Amygdala (tissue), 56 donors: Measurements from ENCODE around the gene TRABD2A.
A peak's percentile ranks its signal among the peaks of the same experiment; 100 is the strongest.

Source experiments
- DNase-seq, 56 donors: peaks; one replicate each; lab custom pipeline; 2025; lab: John Stamatoyannopoulos, UW

Gene TRABD2A

GRCh38 chr2:84905181-84906107, 24.6 kb upstream of the TRABD2A start, which contains the start of gene TMSB10:
Gene TMSB10, plus strand, starts transcription at chr2:84905656.
- DNase-seq = peak in 53 of 56 donors; percentile 18 to 92 (median 70)

DNA sequence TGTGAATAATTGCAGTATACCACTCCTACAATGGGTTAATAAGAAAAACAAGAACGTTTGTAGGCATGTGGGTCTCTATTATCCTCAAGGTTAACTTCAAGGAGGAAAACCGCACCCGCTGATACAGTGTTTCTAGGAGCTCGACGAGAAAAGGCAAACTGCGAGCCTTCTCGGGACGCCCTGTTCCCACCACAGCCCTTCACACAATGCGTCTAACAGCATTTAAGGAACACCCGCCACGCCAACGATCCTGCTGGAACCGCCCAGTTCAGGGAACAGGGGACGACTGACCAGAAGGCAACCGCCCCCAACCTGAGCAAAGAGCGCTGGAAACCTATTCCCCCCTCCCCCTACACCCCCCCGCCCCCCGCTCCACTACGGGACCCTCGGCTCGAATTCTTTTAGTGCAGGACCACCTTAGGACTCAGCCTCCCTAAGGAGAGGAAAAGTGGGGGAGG, 23.9 kb upstream of the TRABD2A start:
- DNase-seq = peak in 27 of 56 donors; percentile 13 to 68 (median 36)

GRCh38 chr2:84904151-84904550, 23.3 kb upstream of the TRABD2A start:
- no peak for DNase-seq

GRCh38 chr2:84902526-84902925, 21.6 kb upstream of the TRABD2A start:
- no peak for DNase-seq

DNA sequence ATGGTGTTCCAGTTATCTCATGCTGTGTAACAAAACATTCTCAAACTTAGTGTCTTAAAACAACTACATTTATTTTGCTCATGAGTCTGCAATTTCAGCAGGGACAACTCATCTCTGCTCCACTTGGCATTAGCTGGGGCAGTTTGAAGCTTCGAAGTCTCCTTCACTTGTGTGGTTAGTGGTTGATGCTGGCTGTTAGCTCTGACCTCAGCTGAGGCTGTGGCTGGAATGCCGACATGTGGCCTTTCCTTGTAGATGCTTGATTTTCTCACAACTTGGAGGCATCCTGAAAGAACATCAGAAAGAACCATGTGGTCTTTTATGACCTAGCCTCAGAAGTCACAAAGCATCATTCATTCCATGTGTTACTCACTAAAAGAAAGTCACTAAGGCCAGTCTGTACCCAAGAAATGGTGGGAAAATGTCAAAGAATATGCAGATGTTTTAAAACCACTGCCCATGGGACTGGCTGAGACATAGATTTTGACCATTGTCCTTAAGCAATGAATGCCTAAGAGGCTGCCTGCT, 20.8 kb upstream of the TRABD2A start:
- no peak for DNase-seq

DNA sequence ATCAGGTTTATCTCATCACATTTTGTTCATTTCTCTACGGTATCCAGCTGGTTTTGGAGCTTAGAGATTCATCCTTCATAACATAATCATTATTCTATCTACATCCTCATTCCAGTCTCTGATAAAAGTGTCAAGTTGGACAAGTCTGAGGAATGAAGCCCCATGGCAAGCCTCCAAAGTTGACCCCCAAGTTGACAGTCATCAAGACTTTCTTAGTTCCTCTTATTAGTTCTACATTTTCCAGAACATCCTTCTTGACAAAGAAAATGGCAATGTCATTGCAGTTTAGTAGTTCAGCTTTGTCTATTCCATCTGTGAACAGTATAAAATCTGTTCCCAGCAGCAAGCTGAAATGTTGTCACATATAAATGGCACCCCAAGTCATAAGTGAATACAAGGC, 20.1 kb upstream of the TRABD2A start:
- no peak for DNase-seq

DNA sequence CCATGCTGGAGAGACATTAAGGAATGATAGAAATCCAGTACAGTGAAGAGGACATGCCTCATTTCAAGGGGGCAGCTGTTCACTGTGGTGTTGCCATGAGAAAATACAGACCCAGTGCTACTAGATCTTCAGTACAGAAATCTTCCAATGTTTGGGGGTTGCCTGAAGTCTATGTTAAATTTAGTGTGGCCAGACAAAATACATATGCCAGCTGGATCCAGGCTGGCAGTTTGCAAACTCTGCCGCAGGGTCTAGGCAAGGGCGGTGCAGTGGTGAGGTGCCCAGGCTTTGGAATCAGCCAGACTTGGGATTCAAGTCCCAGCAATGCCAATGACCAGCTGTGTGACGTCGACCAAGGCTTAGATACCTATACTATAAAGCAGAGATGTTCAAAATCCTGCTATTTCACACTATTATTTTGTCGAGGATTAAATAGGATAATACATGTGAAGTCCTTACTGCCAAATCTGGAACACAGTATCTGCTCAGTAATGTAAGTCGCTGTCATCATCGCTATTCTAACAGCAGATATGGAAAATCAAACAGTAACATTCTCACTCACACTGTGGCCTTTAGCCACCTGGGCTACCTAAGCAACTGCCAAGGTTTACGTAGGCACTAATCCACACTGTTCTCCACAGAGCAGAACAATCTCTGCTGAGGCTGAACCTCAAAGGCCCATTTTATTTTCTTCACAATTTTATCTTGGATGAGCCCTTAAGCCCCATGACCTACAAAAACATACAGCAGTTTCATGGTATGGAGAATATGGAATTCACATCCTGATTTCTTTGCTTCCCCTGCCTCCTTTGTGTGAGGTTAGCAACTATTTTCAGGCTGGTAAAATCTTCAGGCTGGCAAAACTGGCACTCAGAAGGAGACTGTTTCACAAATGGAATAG, 18.7 kb upstream of the TRABD2A start:
- no peak for DNase-seq

DNA sequence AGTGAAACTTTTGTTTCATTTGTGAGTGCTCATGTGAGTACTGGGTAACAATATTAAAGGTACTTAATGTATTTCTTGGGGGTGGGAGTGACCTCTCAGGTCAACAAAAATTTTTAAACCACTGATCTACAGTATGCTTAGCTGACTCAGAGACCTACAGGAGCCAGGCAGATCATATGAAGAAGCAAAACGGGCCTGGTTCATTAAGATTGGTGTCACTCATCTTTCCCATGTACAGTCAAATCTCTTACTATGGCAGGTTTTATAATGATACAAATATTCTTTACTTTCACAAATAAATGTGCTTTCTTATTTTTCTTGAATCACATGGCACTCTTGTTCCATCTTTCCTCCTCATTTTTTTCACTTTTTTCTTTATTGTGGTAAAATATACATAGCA, 16.9 kb upstream of the TRABD2A start:
- DNase-seq = no peak

DNA sequence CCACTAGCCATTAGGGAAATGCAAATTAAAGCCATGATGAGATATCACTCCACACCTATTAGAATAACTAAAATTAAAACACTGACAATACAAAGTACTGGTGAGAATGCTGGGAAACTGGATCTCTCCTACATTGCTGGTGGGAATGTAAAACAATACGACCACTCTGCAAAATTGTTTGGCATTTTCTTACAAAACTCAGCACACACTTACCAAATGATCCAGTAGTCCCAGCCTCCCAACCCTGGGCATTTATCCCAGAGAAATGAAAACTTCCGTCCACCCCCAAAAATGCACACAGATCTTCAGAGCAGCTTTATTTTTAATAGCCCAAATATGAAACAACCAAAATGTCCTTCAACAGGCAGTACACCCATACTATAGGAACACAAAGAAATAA, 15.7 kb upstream of the TRABD2A start:
- no peak for DNase-seq

DNA sequence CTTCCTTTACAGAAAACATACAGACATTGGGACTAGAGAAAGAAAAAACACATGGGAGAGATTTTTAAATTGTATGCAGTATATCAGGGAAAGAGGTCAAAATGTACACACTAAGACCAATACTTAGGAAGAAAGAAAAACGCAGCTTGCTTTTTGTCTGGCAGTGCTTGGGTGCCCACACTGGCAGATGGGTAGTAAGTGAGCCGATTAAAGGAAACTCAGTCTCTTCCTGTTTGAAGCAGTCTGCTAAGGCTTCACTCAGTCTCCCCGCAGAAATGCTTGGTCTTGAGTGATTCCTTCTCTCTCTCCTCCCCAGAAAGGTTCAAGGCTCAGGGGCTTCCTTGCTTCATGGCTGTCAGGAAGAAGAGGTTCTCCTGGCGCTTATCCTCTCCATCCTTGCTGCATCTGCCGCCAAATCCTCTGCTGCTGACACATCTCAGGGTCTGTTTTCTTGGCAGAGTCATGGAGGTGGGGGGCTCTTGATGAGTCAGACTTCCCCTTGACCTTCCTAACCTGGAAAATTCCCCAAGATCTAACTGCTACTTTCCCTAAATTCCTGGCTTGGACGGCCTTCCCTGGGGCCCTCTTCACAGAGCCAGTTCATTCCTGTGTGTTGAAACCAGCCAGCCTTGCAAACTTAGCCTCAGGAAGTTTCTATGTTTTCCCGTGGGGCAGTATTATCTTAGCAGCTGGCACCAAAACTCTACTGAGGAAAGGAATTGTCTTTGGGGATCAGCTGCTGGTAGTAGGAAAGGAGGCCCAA, 14.1 kb upstream of the TRABD2A start:
- DNase-seq = no peak

DNA sequence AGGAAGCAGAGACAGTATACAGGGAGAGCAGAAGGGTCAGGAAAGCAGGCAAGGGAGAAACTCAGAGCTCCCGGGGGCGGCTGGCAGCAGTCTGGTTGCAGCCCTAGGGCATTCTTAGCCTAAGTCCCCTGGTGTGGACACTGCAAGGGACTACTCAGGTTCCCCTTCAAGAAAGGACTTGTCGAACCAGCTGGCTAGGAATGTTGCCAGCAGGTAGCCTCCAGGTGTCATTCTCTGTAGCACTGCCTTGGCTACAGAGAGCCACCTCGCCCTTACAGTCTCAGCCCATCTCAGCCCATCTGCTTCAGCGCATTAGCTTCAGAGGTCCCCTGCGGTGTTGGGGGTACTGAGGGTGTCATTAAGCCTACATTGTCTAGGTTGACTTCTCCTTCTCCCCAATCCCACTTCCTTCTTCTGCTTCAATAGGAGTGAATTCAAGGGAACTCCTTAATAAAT, 13.3 kb upstream of the TRABD2A start:
- no peak for DNase-seq

DNA sequence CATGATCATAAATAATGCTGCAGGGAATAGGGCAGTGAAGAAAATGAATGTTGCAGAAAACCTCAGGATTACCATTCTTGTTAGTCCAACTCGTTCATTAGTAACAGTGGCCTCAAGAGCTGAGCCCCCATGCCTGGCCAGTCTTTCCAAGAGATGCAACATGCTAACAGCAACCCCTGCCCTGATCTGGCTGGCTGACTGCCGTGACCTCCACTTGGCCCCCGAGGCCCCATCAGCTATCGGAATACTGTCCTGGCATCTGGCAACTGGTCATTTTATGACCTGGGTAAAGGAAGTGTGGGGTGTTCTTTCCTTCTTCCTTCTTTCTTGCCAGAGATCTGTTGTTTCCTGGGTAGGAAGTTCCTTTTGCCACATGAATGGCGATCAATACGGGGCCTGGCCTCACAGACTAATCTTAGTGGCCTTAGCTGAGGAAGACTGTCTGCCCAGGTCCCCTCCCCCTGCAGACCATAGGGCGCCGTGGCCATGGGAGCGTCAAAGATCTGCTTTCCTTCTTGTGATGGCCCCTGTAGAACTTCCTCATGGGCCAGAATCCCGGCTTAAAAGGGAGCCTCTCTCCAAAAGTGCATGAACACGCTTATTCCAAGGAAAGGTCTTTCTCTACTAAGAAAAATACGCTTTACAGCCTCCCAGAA, 10.6 kb upstream of the TRABD2A start:
- no peak for DNase-seq

DNA sequence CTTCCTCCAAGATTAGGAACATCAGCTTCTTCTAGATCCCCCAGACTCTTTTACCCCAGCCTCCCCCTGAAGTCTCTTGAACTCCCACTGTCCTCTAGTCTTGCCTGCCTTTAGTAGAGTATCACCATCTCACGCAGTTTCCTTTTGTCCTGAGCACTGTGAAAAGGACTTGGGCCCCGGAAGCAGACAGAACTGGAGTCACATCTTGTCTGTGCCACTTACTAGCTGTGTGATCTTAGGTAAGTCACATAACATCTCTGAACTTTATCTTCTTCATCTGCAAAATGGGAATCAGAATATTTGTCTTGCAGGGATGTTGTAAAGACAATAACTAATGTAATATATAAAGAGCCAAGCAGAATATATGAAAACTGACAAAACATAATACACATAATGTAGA, 8.4 kb upstream of the TRABD2A start:
- DNase-seq = no peak

GRCh38 chr2:84888401-84889276, 7.8 kb upstream of the TRABD2A start:
- DNase-seq = peak in 4 of 56 donors; percentile 11 to 45 (median 24)

DNA sequence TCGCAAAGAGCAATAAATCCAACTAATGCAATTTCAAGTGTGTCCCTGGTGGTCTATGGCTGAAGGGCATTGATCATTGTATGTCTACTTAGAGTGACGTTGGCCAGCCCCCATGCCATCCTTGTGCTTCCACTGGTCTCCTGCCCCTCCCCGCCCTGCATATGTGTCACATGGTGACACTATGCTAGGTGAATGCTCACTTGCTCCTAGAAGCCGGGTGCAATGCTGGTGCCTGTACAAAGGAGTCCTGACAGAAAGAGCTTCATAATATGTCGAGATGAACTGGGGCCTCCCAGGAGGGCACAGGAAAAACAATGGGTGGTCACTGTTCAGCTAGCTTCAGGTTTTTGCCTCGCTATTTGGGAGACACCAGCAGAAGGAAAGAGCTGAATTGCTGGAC, 5.9 kb upstream of the TRABD2A start:
- no peak for DNase-seq

DNA sequence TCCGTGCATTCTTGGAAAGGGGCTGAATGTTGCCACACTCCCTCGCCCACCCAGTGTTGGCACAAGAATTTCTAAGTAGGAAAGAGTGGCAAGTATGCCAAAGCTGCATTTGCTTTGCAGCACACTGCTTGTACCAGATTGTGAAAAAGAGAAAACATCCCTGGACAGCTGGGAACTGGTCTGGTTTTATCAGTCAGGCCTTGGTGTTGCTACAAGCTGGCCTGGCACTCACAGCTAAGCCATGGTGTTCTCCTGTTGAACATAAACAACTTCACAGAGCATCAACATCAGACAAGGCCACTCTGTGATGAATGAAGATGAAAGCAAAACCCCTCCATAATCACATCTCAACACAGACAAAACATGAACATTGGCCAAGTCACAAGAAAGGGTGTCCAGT, 4.2 kb upstream of the TRABD2A start:
- DNase-seq = no peak

GRCh38 chr2:84884449-84884848, 3.6 kb upstream of the TRABD2A start:
- no peak for DNase-seq

DNA sequence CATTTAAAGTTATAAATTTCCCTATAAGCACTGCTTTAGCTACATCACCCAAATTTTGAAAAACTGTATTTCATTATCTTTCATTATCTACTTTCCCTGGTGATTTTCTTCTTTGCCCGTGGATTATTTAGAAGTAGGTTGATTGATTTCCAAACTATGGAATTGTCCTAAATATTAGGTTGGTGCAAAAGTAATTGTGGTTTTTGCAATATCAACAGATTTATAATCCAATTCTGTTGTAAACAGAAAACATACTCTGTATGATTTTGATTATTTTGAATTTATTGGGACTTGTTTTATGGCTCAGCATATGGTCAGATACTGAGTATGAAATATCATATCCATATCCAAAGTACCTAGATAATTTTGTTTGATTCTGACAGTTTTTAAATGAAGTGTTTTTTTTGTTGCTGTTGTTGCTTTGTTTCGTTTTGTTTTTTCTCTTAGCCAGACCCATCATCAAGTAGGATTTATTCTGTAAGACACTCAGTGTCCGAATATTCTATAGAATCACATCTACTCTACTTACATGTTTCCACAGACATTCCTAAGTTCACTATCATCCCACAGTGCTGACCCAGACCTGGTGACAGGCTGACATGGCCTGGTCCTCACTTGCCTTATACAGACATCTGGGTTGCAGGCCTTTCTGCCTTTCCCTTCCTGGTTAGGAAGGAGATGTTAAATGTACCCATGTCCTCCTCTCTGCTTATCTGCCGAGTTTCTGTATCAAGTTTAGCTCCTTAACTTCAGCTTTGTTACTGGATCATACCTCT, 2.1 kb upstream of the TRABD2A start:
- no peak for DNase-seq
